HepG2 (cell line): ENCODE data around the gene LRRN3. TPM values are rescaled to one million over a fixed set of nuclear protein-coding genes. Genes with fewer than 3 reads are reported as not detected.

Source experiments
- KAT8 ChIP-seq: IDR thresholded peaks from 2 replicates; pipeline ENCODE4 v1.6.1; 2016; ENCODE audit warnings: missing genetic modification reagents, missing compliant biosample characterization
- NR2F6 ChIP-seq, 2 experiments: IDR thresholded peaks; 2 replicates each; pipeline ENCODE4 v1.6.1; 2016; ENCODE audit warnings: antibody characterized with exemption in 1 of 2, mild to moderate bottlenecking in 1 of 2
- SP2 ChIP-seq: sonication (generic); formaldehyde crosslinking; IDR thresholded peaks from 2 replicates; pipeline ENCODE4 v1.5.1; 2020; ENCODE audit warnings: mild to moderate bottlenecking, missing genetic modification reagents
- TEF ChIP-seq: sonication (generic); formaldehyde crosslinking; IDR thresholded peaks from 2 replicates; pipeline ENCODE4 v1.5.0; 2020; ENCODE audit warnings: missing genetic modification reagents
- YEATS2 ChIP-seq: sonication (generic); formaldehyde crosslinking; IDR thresholded peaks from 2 replicates; pipeline ENCODE4 v1.4.0; 2020; ENCODE audit warnings: missing genetic modification reagents, borderline replicate concordance
- ZFP62 ChIP-seq: sonication (generic); formaldehyde crosslinking; IDR thresholded peaks from 2 replicates; pipeline ENCODE4 v1.4.0; 2020; ENCODE audit warnings: missing genetic modification reagents
- ZNF331 ChIP-seq: sonication (generic); formaldehyde crosslinking; IDR thresholded peaks from 2 replicates; pipeline ENCODE4 v1.4.0; 2020; ENCODE audit warnings: missing genetic modification reagents
- ZNF562 ChIP-seq: sonication (generic); formaldehyde crosslinking; IDR thresholded peaks from 2 replicates; pipeline ENCODE4 v1.8.0; 2022; ENCODE audit warnings: missing genetic modification reagents, borderline replicate concordance
- ZNF646 ChIP-seq: sonication (generic); formaldehyde crosslinking; IDR thresholded peaks from 2 replicates; pipeline ENCODE4 v1.9.0; 2021; ENCODE audit warnings: mild to moderate bottlenecking, missing genetic modification reagents
- ZNF776 ChIP-seq: sonication (generic); formaldehyde crosslinking; IDR thresholded peaks from 2 replicates; pipeline ENCODE4 v1.4.0; 2020; ENCODE audit warnings: mild to moderate bottlenecking, missing genetic modification reagents
- polyA plus RNA-seq, 8 experiments: library from polyadenylated mRNA; depleted of rRNA in 3 of 8; stranded (reverse) in 7 of 8; unstranded in 1 of 8; fragments of >200 nt; fragmentation: Illumina TruSeq in 4 of 8; extraction: Trizol in 4 of 8; gene quantifications; 2 replicates each; pipeline versions ENCODE4 v1.2.1 to v1.2.3, GENCODE V29; 2011 to 2016; ENCODE audit warnings: low read depth in 4 of 8, missing spikeins in 1 of 8, mixed read lengths in 1 of 8; ENCODE audit not compliant: insufficient read depth in 1 of 8
- total RNA-seq, 5 experiments: library from RNA; depleted of rRNA; stranded (reverse); fragments of >200 nt; fragmentation: Illumina TruSeq; extraction: Trizol; gene quantifications; 2 replicates each; pipeline ENCODE4 v1.2.3, GENCODE V29; 2016; ENCODE audit warnings: low read depth in 1 of 5

LRRN3 gene
- total and polyA plus RNA-seq, 2 of the 13 experiments (the other 11 are each of a cell fraction or from before 2014, with no cell fraction given): 0.07 TPM; not detected in 1

- TF ChIP-seq ZNF646 (CRISPR knock-in tag): no peak
- no peak for TF ChIP-seq NR2F6 (IDR thresholded peaks at IDR 0.05)
- no peak for TF ChIP-seq NR2F6 (CRISPR knock-in tag; IDR thresholded peaks at IDR 0.05)
- no peak for TF ChIP-seq YEATS2 (CRISPR knock-in tag)
- TF ChIP-seq KAT8 (CRISPR knock-in tag): no peak
- no peak for TF ChIP-seq TEF
- no peak for TF ChIP-seq ZNF776 (CRISPR knock-in tag)
- no peak for TF ChIP-seq ZNF331 (CRISPR knock-in tag)
- TF ChIP-seq ZNF562 (CRISPR knock-in tag): no peak
- TF ChIP-seq SP2: no peak
- TF ChIP-seq ZFP62 (CRISPR knock-in tag): no peak
Observed at GRCh38 chr7:111049971-111050680, 40.8 kb upstream of the LRRN3 start (continued).
